GM08714 (cell line): ENCODE measurements around the gene SPATA31D4.
"Not testable (repeated sequence)": the region's sequence is repeated elsewhere in the genome, so short reads cannot be mapped to it uniquely, and the experiment has no call there.

ENCODE experiments used
- H3K4me3 ChIP-seq: fragments of 200-500 bp; sonication (Bioruptor generic); 2 replicates; pipeline ENCODE4 v1.5.1; 2014; ENCODE audit warnings: mild to moderate bottlenecking, low read length, inconsistent platforms
- ZNF274 ChIP-seq: IDR thresholded peaks from 2 replicates; pipeline ENCODE4 v1.6.1; 2012; ENCODE audit warnings: mild to moderate bottlenecking, low read depth, low read length

SPATA31D4 gene

DNA sequence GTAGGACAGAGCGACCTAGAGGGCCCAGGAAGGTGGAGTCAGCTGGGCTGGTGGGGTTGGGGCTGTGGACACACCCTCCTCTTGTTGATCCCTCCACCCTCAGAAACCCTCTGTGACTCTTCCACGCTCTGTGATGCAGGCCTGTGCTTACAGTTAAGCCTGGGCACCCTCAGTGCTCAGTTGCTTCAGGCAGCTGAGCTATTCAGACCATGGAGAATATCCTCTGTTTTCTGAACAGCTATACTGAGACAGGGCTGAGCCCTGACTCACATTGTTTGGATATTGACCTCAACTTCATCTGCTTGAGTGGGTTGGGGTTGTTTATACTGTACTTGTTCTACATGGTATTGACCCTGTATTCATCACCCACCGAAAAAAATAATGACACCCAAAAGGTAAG lies at the start of gene SPATA31D4:
Gene SPATA31D4, plus strand, starts transcription at position 124 of the 400 bp plus-strand sequence. Its CDS starts 86 bp downstream, at position 210.
- H3K4me3 ChIP-seq = not testable (repeated sequence)

DNA sequence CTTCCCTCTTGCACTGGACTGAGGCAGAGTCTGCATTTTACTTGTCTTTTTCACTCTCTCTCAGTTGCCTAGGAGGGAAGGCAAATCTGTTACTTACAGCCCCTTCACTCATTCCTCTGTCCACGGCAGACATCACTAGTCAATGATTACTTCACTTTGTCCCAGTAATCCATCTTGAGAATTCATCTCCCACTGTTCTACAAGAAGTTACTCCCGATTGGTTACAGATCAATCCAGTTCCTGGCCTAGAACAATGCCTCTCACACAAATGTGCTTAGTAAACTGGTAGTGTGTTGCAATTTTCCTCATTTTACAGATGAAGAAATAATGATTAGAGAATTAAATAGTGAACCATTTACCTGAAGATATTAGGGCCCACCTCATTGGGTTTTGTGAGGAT lies 49.7 kb upstream of the SPATA31D4 start:
- H3K4me3 ChIP-seq = no peak overlapping the region
- TF ChIP-seq ZNF274 = no peak

DNA sequence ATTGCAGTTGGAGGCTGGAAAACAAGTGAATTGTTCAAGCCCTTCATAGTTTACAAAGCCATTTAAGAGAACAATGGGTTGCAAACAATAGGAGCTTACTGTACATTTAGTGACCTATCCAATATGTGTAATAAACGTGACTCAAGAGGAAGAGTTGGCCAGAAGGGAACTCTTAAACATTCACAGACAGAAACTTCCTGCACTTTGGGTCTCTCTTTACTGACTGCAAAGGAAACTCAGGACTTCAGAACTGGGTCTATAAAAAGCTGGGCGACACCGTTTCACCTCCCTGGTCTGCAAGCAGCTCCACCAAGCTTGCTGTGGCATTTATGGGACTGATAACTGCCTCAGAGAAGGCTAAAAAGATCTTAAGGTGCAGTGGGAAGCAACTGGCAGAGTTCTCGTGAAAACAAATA lies 48.7 kb upstream of the SPATA31D4 start:
- no peak overlapping the region for H3K4me3 ChIP-seq
- TF ChIP-seq ZNF274 = no peak

DNA sequence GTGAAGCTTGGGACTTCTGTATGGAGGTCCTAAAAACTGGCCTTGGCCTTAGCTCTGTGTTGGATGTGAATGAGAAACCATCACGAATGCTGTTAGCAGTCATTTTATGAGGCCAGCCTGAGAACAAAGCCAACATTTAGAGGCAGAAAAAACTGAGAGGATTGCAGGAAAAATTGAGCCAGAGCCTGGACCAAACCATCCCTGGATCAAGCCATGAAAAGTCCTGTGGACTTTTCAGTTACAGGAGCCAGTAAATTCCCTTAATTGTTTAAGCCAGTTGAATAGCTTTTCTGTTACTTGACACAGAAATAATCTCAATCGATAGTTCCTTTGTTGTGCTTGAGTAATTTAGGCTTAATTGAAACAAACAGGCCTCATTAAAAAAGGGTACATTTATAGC lies 42.6 kb upstream of the SPATA31D4 start:
- no peak overlapping the region for H3K4me3 ChIP-seq
- no peak for TF ChIP-seq ZNF274

DNA sequence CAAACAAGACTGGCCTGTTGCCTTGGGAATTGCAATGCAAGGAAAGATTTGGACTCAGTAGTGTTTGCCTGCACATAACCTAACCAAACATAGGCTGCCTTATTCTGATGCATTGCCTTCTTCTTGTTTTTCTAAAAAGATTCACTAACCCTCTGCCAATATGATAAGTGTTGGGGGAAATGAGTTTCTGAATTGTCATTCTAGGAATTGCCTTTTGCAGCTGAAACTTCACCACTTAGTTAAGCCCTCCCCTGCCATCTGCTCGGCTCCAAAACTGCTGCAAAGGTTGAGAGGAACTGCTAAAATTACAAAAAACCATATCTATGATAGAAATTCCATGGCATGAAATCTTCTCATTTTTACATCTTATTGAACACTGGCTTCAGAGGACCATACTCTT lies 41.6 kb upstream of the SPATA31D4 start:
- no peak overlapping the region for H3K4me3 ChIP-seq
- TF ChIP-seq ZNF274 = no peak

DNA sequence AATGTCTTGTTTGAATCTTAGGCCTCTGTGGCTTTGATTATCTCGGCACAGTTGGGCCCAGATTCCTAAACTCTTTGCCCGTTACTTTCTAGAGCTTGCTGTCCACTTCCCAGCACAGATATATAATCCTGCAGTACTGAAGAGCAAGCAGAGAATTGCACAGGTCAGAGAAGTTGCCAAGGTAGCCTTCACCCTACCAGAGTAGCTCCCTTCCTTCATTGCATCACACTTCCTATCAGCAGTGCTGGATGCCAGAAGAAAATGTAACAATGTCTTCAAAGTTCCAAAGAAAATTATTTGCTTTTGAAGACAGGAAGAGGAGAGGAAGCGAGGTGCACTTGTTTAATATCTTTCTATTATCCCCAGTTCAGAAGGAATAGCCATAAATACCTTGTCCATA lies 38.1 kb upstream of the SPATA31D4 start:
- H3K4me3 ChIP-seq = no peak overlapping the region
- TF ChIP-seq ZNF274 = no peak

DNA sequence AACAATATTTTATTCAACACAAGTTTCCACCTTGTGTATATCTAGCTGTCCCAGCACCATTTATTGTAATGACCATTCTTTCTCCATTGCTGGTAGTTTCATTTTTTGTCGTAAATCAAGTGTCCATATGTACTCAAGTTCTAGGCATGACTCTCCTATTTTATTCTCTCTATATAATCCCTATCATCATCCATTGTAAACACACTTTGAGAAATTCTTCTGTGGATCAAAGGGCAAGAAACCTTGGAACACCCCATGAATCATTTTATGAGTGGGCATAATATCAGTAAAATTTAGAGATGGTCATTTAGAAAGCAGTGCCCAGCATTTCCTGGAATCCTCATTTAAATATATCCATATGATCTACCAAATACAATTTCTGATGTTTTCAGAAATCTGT lies 35.8 kb upstream of the SPATA31D4 start:
- no peak for TF ChIP-seq ZNF274
- no peak overlapping the region for H3K4me3 ChIP-seq

DNA sequence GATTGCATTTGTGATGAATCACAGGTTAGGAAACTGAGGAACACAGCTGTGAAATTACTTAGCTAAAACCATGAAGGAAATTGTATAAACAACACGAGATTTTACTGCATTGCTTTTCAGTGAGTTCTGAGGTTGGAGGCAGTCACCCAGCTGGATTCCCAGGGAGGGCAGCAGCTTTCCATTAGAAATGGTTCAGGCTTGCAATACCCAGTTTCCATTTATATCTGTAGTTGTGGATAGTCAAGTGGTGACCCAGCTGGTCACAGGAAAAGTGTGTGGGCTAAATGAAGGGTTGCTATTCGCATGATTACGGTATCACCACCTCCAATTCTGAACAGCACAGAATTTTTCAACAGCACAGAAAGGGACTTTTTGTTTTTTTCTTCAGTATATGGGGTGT lies 34.3 kb upstream of the SPATA31D4 start:
- TF ChIP-seq ZNF274 = no peak

DNA sequence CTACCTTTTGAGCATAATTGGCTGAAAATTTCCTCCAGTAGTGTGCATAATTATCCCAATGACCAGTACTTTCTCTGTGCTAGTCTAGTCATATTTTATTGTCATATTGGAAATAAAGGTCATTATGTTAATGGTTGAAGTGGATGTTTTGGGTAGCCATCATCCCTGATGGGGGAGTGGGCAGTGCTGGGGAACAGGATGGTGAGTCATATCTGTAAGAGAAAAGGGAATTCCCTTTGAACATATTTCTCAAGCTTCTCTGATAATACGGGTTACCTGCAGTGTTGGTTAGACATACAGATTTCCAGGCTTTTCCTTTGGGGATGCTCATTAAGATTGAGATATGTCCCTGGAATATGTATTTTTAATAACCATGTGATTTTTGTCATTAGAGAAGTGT lies 33.3 kb upstream of the SPATA31D4 start:
- H3K4me3 ChIP-seq = no peak overlapping the region
- no peak for TF ChIP-seq ZNF274

More for the DNA sequence above, 34.3 kb upstream of the SPATA31D4 start:
- no peak overlapping the region for H3K4me3 ChIP-seq

DNA sequence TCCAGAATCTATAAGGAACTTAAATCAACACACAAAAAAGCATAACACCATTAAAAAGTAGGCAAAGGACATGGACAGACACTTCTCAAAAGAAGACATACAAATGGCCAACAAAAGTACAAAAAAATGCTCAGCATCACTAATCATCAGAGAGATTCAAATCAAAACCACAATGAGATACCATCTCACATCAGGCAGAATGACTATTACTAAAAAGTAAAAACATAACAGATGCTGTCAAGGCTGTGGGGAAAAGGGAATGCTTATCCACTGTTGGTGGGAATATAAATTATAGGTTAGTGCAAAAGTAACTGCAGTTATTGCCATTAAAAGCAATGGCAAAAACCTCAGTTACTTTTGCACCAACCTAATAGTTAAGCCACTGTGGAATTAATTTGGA lies 32.2 kb upstream of the SPATA31D4 start:
- TF ChIP-seq ZNF274 = no peak
- no peak overlapping the region for H3K4me3 ChIP-seq

DNA sequence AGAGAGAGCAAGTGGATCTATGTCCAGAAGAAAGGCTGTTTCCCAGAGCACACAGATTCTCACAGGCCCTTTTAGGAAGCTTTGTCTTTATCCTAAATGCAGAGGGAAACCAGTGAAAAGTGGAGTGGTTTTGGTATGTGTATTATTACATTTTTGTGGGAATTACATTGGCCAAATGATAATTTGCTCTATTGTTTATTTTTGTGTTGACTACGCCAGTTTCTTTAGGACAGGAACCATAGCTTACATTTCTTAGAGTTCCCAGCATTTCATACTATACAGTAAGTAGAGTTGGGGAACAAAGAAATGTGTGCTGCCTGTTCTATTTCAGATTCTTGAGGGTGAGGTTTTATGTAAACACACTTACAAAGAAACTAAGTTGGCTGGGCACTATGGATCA lies 29.4 kb upstream of the SPATA31D4 start:
- no peak overlapping the region for H3K4me3 ChIP-seq

DNA sequence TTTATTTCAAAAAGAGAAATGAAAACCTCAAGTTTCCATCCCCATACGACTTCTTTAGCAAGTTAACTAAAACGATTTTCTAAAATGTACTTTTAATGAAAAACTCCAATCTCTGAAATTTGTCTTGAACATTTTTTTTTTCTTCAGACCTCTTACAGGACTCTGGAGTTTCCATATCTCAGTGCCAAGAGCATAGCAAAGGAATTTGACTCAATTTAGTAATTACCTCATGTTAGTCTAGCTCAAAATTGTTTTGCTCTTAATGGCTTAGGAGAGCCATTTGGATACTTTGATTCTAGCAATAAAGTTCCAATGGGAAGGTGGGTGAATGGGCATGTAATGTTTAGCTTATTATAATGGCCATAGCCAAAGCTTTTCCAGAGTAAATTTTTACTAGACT lies 26.0 kb upstream of the SPATA31D4 start:
- no peak overlapping the region for H3K4me3 ChIP-seq
- no peak for TF ChIP-seq ZNF274

More for the DNA sequence above, 29.4 kb upstream of the SPATA31D4 start:
- no peak for TF ChIP-seq ZNF274

DNA sequence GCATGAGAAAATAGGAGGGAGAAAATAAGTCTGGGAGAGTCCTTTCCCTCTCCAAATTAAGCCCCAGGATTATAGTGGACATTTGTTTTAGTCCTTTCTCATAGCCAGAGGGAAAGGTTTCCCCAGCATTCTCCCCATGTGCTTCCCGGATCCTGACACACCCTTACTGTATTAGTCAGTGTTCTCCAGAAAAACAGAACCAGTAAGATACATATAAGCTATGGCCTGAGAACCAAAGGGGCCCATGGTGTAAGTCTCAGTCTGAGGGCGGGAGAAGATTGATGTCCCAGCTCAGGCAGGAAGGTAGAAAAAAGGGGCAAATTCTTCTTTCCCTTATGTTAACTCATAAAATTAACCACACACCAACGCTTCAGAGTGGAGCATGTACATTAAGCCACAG lies 25.6 kb upstream of the SPATA31D4 start:
- TF ChIP-seq ZNF274 = no peak
- no peak overlapping the region for H3K4me3 ChIP-seq

DNA sequence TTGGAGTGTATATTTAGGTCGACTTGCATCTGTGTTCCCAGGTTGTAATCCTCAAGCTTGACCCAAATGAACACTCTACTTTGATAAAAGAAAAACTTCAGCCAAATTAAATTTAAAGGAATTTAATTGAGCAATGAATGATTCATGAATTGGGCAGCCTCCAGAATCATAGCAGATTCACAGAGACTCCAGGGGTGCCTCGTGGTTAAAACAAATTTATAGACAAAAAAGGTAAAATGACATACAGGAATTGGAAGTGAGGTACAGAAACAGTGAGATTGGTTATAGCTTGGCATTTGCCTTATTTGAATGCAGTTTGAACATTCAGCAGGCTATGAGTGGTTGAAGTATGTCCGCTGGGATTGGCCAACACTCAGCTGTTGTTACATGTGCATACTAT lies 21.6 kb upstream of the SPATA31D4 start:
- no peak overlapping the region for H3K4me3 ChIP-seq
- no peak for TF ChIP-seq ZNF274

DNA sequence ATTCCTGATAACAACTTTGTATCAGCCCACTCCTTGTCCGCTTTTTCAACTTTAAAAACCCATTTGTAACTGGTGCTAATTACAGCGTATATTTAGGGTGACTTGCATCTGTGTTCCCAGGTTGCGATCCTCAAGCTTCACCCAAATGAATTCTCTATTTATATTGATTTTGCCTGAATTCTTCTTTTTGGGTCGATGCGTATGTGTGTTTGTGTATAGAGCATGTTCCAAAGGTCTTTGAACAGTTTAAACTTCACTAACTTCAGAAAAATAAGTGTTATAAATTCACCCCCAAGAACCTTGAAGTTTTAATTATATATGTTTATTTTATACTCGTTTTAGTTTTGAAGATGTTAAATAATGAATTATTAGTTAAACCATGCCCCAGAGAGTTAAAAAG lies 16.1 kb upstream of the SPATA31D4 start:
- H3K4me3 ChIP-seq = no peak overlapping the region
- no peak for TF ChIP-seq ZNF274

DNA sequence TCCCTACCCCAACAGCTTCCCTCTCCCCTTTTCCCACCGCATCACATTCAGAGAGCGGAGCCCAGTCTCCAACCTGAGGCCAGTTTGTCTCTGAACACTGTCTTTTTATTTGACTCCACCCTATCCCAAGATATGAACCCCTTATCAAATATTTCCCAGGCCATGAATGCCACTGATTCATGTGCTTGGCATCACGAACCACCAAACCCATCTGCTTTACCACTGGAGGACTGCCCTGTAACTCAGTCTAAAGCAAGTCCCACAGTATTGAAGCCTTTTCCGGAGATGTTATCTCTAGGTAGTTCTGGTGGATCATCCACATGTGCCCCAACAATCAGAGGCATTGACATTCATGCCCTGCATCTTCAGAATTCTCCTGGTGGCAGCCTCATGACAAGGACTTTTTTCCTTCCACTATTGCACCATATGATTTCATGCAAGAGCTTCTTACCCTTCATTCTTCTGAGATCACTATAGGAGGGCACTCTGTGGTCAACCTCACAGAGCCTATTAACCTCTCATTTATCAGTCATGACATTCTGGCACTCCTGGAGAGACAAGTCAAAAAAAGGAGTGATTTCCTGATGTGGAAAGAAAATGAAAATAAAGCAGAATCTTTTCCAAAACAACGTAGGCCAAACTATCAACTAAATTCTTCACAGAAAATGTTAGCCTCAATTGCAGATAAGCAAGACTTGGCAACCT lies 12.3 kb upstream of the SPATA31D4 start:
- H3K4me3 ChIP-seq = no peak overlapping the region
- TF ChIP-seq ZNF274 = no peak

DNA sequence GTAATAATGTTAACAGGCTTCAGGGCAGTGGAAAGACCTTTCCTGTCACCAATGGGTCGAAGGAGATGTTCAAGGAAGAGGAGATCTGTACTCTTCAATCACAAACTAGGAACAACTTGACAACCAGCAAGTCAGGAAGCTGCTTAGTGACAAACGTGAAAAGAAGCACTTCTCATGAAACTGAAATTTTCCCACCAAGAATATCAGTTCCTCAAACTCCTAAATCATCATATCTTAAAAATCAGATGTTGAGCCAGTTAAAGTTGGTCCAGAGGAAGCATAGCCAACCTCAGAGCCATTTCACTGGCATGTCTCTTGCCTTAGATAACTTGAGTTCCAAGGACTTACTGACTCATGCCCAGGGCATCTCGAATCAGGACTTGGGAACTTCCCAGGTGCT lies 9.7 kb upstream of the SPATA31D4 start:
- H3K4me3 ChIP-seq = not testable (repeated sequence)

DNA sequence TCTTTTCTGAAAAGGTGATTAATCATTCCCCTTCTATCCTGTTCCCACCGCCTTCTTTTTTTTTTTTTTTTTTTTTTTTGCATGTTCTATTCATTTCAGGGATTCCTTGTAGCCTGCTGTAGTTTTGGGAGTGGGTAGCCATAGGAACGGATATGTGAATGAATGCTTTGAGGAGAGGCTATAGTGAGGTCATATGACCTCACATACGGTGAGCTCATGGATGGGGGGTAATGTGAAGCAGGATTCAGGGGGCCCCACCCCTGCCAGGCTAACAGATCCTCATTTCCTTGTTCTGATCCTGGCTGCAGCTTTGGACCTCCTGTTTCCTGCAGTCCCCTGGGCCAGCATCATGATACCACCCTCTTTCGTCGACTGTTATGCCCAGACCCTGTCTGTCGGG lies 1.9 kb downstream of the SPATA31D4 start:
- H3K4me3 ChIP-seq = not testable (repeated sequence)

DNA sequence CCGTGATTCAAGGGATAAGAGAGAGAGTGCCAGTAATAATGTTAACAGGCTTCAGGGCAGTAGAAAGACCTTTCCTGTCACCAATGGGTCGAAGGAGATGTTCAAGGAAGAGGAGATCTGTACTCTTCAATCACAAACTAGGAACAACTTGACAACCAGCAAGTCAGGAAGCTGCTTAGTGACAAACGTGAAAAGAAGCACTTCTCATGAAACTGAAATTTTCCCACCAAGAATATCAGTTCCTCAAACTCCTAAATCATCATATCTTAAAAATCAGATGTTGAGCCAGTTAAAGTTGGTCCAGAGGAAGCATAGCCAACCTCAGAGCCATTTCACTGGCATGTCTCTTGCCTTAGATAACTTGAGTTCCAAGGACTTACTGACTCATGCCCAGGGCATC lies 5.3 kb downstream of the SPATA31D4 start:
- H3K4me3 ChIP-seq = not testable (repeated sequence)

DNA sequence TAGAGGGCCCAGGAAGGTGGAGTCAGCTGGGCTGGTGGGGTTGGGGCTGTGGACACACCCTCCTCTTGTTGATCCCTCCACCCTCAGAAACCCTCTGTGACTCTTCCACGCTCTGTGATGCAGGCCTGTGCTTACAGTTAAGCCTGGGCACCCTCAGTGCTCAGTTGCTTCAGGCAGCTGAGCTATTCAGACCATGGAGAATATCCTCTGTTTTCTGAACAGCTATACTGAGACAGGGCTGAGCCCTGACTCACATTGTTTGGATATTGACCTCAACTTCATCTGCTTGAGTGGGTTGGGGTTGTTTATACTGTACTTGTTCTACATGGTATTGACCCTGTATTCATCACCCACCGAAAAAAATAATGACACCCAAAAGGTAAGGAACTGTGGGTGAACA lies 15.2 kb downstream of the SPATA31D4 start, which contains the start of gene SPATA31D3:
Gene SPATA31D3, plus strand, starts transcription at position 108 of the 400 bp plus-strand sequence. Its CDS starts 86 bp downstream, at position 194.
- H3K4me3 ChIP-seq = not testable (repeated sequence)

DNA sequence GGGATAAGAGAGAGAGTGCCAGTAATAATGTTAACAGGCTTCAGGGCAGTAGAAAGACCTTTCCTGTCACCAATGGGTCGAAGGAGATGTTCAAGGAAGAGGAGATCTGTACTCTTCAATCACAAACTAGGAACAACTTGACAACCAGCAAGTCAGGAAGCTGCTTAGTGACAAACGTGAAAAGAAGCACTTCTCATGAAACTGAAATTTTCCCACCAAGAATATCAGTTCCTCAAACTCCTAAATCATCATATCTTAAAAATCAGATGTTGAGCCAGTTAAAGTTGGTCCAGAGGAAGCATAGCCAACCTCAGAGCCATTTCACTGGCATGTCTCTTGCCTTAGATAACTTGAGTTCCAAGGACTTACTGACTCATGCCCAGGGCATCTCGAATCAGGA lies 20.4 kb downstream of the SPATA31D4 start:
- H3K4me3 ChIP-seq = not testable (repeated sequence)
